Tongue (tissue), 3 donors: Measurements from ENCODE around the gene ZNF133. TPM values are rescaled to one million over a fixed set of nuclear protein-coding genes. Genes with fewer than 3 reads are reported as not detected.

Source experiments
- DNase-seq: peaks from one replicate; pipeline ENCODE4 v3.0.0-alpha.2; 2015
- small RNA-seq: library from RNA; depleted of rRNA; stranded (forward); fragments of <200 nt; gene quantifications from one replicate; pipeline ENCODE3, GENCODE V24; 2014; ENCODE audit warnings: low replicate concordance
- total RNA-seq: library from RNA; depleted of rRNA; stranded (reverse); fragments of >200 nt; gene quantifications from one replicate; pipeline ENCODE4 v1.2.3, GENCODE V29; 2014

The ZNF133 gene
- total RNA-seq, 1 donor from 2014 or later: 25.8 TPM

- DNase-seq: no peak
Observed at GRCh38 chr20:18364768-18365167, 76.4 kb downstream of the ZNF133 start.

Small RNA genes lying within 50 kb of the gene (small RNA-seq; reads per million reads assigned to genes)
- gene RN7SL14P: not detected
- 0.08 reads per million for gene RNU2-56P

Other genes with a start within 250 kb of the ZNF133 start
- 1.0 TPM for gene OVOL2, start 230.6 kb upstream of the ZNF133 start, total RNA-seq
- gene KAT14, start 150.7 kb upstream of the ZNF133 start, total RNA-seq: 19.1 TPM
- gene PET117, start 150.7 kb upstream of the ZNF133 start, total RNA-seq: 11.8 TPM
- 1.6 TPM for gene DZANK1, start 178.5 kb downstream of the ZNF133 start, total RNA-seq
- gene POLR3F, start 178.9 kb downstream of the ZNF133 start, total RNA-seq: 13.3 TPM
- 11.7 TPM for gene RBBP9, start 208.7 kb downstream of the ZNF133 start, total RNA-seq
- 23.5 TPM for gene SEC23B, start 219.4 kb downstream of the ZNF133 start, total RNA-seq